GM18867 (cell line): ENCODE data around the gene ARHGEF7.
A peak's percentile ranks its signal among the peaks of the same experiment; 100 is the strongest.

Source experiments
- ATAC-seq: cut with Tn5 transposase; IDR thresholded peaks from one replicate; pipeline ENCODE4 v1.9.1; 2021; ENCODE audit warnings: mild to moderate bottlenecking, moderate library complexity; ENCODE audit not compliant: unreplicated experiment

The ARHGEF7 gene

GRCh38 chr13:111295886-111296285, 180.8 kb downstream of the ARHGEF7 start:
- ATAC-seq = no peak

GRCh38 chr13:111296417-111296816, 181.3 kb downstream of the ARHGEF7 start:
- no peak for ATAC-seq

- ATAC-seq = no peak
These were observed 183.3 kb downstream of the ARHGEF7 start for GRCh38 chr13:111298214-111298975.

DNA sequence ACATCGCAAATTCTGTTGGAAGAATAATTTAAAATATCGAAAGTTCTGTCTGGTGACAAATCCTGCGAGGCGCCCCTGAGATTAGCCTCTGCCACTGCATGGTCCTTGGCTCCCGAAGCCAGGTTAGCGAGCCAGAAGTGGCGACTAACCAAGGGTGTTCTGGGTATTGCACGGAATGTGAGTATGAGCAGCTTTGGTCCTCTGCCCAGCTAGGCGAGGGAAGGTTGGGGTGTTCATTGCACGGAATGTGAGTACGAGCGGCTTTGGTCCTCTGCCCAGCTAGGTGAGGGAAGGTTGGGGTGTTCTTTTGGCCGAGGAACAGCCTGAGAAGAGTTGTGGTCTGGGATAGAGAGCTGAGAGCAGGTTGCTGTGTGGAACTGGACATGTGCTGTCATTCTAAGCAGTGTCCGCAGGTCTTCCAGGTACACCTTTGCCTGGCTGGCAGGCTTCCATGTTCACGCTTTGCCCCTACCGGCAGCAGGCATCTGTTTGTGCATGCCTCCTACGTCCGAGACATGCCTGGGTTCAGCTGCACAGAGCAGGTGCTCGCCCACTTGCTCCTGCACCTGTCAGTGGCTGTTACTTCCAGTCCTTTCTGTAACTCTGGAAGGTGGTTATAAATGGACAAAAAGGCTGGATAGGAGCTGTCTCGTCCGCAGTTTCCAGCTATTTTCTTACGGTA, 187.1 kb downstream of the ARHGEF7 start:
- ATAC-seq = no peak

DNA sequence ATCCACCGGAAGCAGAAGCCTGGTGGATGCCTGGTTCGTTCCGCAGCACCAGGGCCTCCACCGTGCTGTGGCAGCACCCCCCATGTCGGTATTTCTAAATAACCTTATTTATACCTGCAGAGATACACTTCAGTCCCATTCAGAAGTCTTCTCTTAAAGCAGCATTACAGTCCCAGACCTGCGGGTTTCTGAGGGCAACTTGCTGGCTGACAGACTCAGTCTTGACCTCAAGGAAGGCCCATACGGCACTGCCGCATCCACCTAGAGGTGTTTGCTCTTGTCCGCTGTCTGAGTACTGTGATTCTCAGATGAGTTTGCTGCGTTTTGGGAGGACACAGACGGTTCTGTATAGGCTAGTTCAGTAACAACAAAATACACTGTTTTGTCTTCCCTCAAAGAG, 188.4 kb downstream of the ARHGEF7 start:
- ATAC-seq = no peak

- peak; percentile 90 for ATAC-seq
These were observed 189.0 kb downstream of the ARHGEF7 start for GRCh38 chr13:111304041-111304544.

- no peak for ATAC-seq
These were observed 189.6 kb downstream of the ARHGEF7 start for GRCh38 chr13:111304603-111305289.

GRCh38 chr13:111312944-111313590, 198.0 kb downstream of the ARHGEF7 start:
- ATAC-seq = no peak

- no peak for ATAC-seq
These were observed 198.9 kb downstream of the ARHGEF7 start for GRCh38 chr13:111313911-111314425.

- ATAC-seq = no peak
These were observed 199.7 kb downstream of the ARHGEF7 start for GRCh38 chr13:111314852-111315251.

- no peak for ATAC-seq
These were observed 200.4 kb downstream of the ARHGEF7 start for GRCh38 chr13:111315347-111315995.

DNA sequence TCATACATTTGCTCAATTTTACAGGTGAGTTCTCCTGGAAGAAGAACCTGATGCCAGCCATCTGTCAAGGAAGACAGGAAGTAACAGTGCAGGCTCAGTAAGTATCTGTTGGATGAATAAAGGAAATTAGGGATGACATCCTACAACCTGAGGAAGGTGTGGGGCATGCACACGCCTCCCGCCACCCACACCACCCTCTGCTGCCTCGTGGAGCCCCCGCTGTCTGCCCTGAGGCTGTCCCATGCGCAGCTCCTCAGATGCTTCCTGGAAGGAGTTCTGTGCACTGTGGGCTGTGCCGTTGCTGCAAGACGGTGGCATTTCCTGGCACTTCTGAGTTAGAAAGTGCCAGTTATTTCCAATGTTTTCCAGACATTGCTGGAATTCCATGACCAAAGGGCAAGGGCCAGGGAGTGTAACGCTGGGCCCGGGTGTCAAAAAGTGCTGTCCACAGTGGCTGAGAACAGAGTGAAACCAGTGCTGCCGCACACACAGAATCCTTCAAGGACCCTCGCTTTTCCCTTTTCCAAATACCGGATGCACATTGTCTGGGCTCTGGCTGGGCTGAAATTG, 201.1 kb downstream of the ARHGEF7 start:
- ATAC-seq = no peak

GRCh38 chr13:111317042-111317550, 202.0 kb downstream of the ARHGEF7 start:
- no peak for ATAC-seq

GRCh38 chr13:111317571-111318345, 202.6 kb downstream of the ARHGEF7 start:
- ATAC-seq = no peak

- no peak for ATAC-seq
These were observed 203.3 kb downstream of the ARHGEF7 start for GRCh38 chr13:111318386-111318785.

- no peak for ATAC-seq
These were observed 204.4 kb downstream of the ARHGEF7 start for GRCh38 chr13:111319521-111319920.

DNA sequence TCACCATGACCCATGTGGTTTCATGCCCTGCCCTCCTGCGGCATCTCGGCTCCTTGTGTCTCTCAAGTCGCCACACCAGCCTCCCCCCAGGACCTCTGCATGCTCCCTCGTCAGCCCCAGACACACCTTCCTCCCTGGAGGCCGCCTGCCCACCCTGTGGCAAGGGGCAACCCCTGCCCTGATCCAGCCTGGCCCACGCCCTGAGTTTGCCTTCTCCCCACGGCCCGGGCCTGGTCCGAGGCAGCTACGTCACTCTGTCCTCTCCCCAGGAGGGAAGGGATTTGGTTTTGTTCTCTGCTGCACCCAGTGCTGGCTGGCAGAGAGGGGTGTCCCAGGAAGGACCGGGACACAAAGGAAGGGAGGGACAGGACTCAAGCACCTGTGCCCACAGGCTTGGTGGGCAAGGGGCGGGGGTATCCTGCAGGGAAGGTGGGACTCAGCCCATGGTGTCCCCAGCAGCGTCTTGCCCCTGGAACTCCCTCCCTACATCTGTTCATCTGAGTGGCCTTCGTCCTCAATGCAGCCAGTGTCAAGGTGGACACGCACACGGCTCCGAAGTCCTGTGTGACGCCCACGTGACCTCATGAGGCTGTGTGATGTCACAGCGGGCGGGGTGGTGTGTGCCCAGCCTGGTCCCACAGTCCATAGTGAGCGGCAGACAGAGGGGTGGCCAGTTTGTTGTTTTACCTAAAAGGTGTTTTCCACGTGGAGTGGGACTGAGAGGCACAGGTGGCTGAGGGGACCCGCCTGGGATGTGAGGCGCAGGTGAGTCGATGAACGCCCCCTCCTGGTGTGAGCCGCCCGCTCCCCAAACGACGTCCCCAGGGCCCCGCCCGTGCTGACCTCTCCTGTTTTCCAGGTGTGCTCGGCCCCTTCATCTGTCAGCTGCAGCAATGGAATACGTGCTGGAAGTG, 205.1 kb downstream of the ARHGEF7 start, which contains the start of gene TEX29:
TEX29 (plus strand) TSS at position 645 of the 914 bp plus-strand sequence; CDS start at position 894, 249 bp downstream.
- ATAC-seq = no peak
